A549 (cell line): ENCODE data around the gene SERTAD1. TPM values are rescaled to one million over a fixed set of nuclear protein-coding genes. Genes with fewer than 3 reads are reported as not detected.

Experiments
- ATAC-seq, 2 experiments: fragments of 200-7000 bp in 1 of 2; fragments of >200 bp in 1 of 2; cut with Nextera tagmentation in 1 of 2; cut with Tn5 transposase in 1 of 2; 3 replicates each; pipeline versions ENCODE4 v1.8.0 to v1.9.1; 2018 to 2020; ENCODE audit warnings: mild to moderate bottlenecking in 1 of 2, moderate library complexity in 1 of 2
- CTCF ChIA-PET: fragments of 300-600 bp; sonication (Branson Sonifier 250); formaldehyde crosslinking; extraction: SDS; loops from one replicate; lab custom pipeline; 2021; ENCODE audit warnings: antibody characterized with exemption, inconsistent platforms; lab: Yijun Ruan, JAX
- POLR2A ChIA-PET: fragments of 350-600 bp; formaldehyde crosslinking; extraction: SDS; loops from one replicate; lab custom pipeline; 2021; ENCODE audit warnings: antibody characterized with exemption, inconsistent platforms; lab: Yijun Ruan, JAX
- DNase-seq, 2 experiments: peaks; one replicate each; pipeline versions ENCODE4 v3.0.0 to v3.0.0-alpha.2; 2011 to 2016; ENCODE audit warnings: low read depth in 1 of 2, low spot score in 1 of 2
- FAIRE-seq: peaks from 2 replicates; lab custom pipeline; 2011; peaks lifted over from hg19 to GRCh38; lab: Jason Lieb, UNC
- H3K27ac ChIP-seq, 2 experiments: fragments of >200 bp; sonication (Bioruptor Twin); formaldehyde crosslinking; 3 replicates each; pipeline ENCODE4 v1.5.1; 2016 to 2017
- H3K4me1 ChIP-seq: fragments of >200 bp; sonication (Bioruptor Twin); formaldehyde crosslinking; 3 replicates; pipeline ENCODE4 v1.6.1; 2016
- H3K4me2 ChIP-seq: fragments of >200 bp; sonication (Bioruptor Twin); formaldehyde crosslinking; 3 replicates; pipeline ENCODE4 v1.6.1; 2016
- H3K4me3 ChIP-seq: fragments of >200 bp; sonication (Bioruptor Twin); formaldehyde crosslinking; 3 replicates; pipeline ENCODE4 v1.5.1; 2016
- H3K9me3 ChIP-seq: fragments of >200 bp; sonication (Bioruptor Twin); formaldehyde crosslinking; 3 replicates; pipeline ENCODE4 v1.6.1; 2016
- BHLHE40 ChIP-seq: IDR thresholded peaks from 2 replicates; pipeline ENCODE4 v1.6.1; 2012; ENCODE audit warnings: low read depth, low read length, inconsistent platforms
- CBX2 ChIP-seq: fragments of 200-600 bp; sonication (generic); IDR thresholded peaks from 2 replicates; pipeline ENCODE4 v1.6.1; 2016; ENCODE audit warnings: low read depth, mild to moderate bottlenecking, borderline replicate concordance
- CBX8 ChIP-seq: fragments of 200-600 bp; sonication (generic); IDR thresholded peaks from 2 replicates; pipeline ENCODE4 v1.6.1; 2016
- CHD2 ChIP-seq: fragments of 150-350 bp; IDR thresholded peaks from 2 replicates; pipeline ENCODE4 v1.6.1; 2014; ENCODE audit warnings: low read length; ENCODE audit not compliant: partially characterized antibody
- FOXS1 ChIP-seq: fragments of 250-450 bp; sonication (Bioruptor Pico); IDR thresholded peaks from 2 replicates; pipeline ENCODE4 v1.5.0; 2020; ENCODE audit warnings: mild to moderate bottlenecking, moderate library complexity
- HDAC2 ChIP-seq: fragments of 200-600 bp; sonication (generic); IDR thresholded peaks from 2 replicates; pipeline ENCODE4 v1.6.1; 2016
- HES2 ChIP-seq: fragments of >200 bp; sonication (Bioruptor Twin); formaldehyde crosslinking; IDR thresholded peaks from 2 replicates; pipeline ENCODE4 v1.6.1; 2016
- HOXB13 ChIP-seq: fragments of 250-450 bp; sonication (Bioruptor Pico); IDR thresholded peaks from 2 replicates; pipeline ENCODE4 v1.5.0; 2020; ENCODE audit warnings: low read depth, mild to moderate bottlenecking, moderate library complexity
- JUN ChIP-seq, 2 experiments: fragments of >200 bp; sonication (Bioruptor Twin); formaldehyde crosslinking; IDR thresholded peaks; 2 replicates in 1 of 2; 3 replicates in 1 of 2; pipeline ENCODE4 v1.6.1; 2016 to 2017
- KDM5A ChIP-seq: fragments of 200-600 bp; sonication (generic); IDR thresholded peaks from 2 replicates; pipeline ENCODE4 v1.6.1; 2016; ENCODE audit warnings: antibody characterized with exemption, mild to moderate bottlenecking
- MAFK ChIP-seq: fragments of 450-650 bp; IDR thresholded peaks from 2 replicates; pipeline ENCODE4 v1.6.1; 2014; ENCODE audit not compliant: partially characterized antibody
- MAX ChIP-seq: IDR thresholded peaks from 2 replicates; pipeline ENCODE4 v1.6.1; 2012
- MAZ ChIP-seq: fragments of 150-350 bp; IDR thresholded peaks from 2 replicates; pipeline ENCODE4 v1.6.1; 2014; ENCODE audit warnings: antibody characterized with exemption, low read depth, low read length, borderline replicate concordance
- MYC ChIP-seq: IDR thresholded peaks from 2 replicates; pipeline ENCODE4 v1.6.1; 2012; ENCODE audit warnings: mild to moderate bottlenecking, inconsistent platforms, low read length, improper control_type of control experiment, borderline replicate concordance
- NFE2L2 ChIP-seq: fragments of 150-350 bp; conservative IDR thresholded peaks from 2 replicates; pipeline ENCODE4 v1.6.1; 2014; ENCODE audit warnings: low read length
- NR3C1 ChIP-seq: fragments of >200 bp; sonication (Bioruptor Twin); formaldehyde crosslinking; IDR thresholded peaks from 3 replicates; pipeline ENCODE4 v1.6.1; 2017
- POLR2AphosphoS2 ChIP-seq: conservative IDR thresholded peaks from 2 replicates; pipeline ENCODE4 v1.6.1; 2012; ENCODE audit warnings: low read length, improper control_type of control experiment, inconsistent platforms
- RAD21 ChIP-seq, 2 experiments: fragments of >200 bp in 1 of 2; sonication (Bioruptor Twin) in 1 of 2; formaldehyde crosslinking in 1 of 2; IDR thresholded peaks in 1 of 2; conservative IDR thresholded peaks in 1 of 2; 2 replicates in 1 of 2; 3 replicates in 1 of 2; pipeline ENCODE4 v1.6.1; 2012 to 2018; ENCODE audit warnings: inconsistent platforms in 1 of 2
- RARB ChIP-seq: fragments of 250-450 bp; sonication (Bioruptor Pico); IDR thresholded peaks from 2 replicates; pipeline ENCODE4 v1.8.0; 2021; ENCODE audit warnings: mild to moderate bottlenecking, moderate library complexity
- SREBF2 ChIP-seq: fragments of 450-650 bp; IDR thresholded peaks from 2 replicates; pipeline ENCODE4 v1.6.1; 2014; ENCODE audit warnings: mild to moderate bottlenecking, moderate library complexity
- ZC3H11A ChIP-seq: fragments of 450-650 bp; IDR thresholded peaks from 2 replicates; pipeline ENCODE4 v1.6.1; 2014; ENCODE audit warnings: antibody characterized with exemption, mild to moderate bottlenecking
- ZNF302 ChIP-seq: fragments of 250-450 bp; sonication (Bioruptor Pico); IDR thresholded peaks from 2 replicates; pipeline ENCODE4 v1.9.0; 2021; ENCODE audit warnings: inconsistent platforms, mild to moderate bottlenecking, moderate library complexity
- WGBS: methylation state at CpG from one replicate; pipeline ENCODE4 v1.1.6; 2017; ENCODE audit errors: missing lambda C conversion rate; 5-methylcytosine and 5-hydroxymethylcytosine counted together
- polyA plus RNA-seq, 4 experiments: library from polyadenylated mRNA; depleted of rRNA in 3 of 4; stranded (reverse); fragments of >200 nt; fragmentation: RNase III in 1 of 4; extraction: RNeasy Plus Mini Kit Qiagen cat#74134 plus additional on column Dnase treatment in 1 of 4; gene quantifications; 2 replicates in 3 of 4; 3 replicates in 1 of 4; pipeline ENCODE4 v1.2.3, GENCODE V29; 2011 to 2017
- TF ChIP-seq, protein P1 (sequence below): fragments of 150-350 bp; IDR thresholded peaks from 2 replicates; pipeline ENCODE4 v1.6.1; 2014; ENCODE audit warnings: low read depth, mild to moderate bottlenecking, low read length
- TF ChIP-seq, protein P2 (sequence below): fragments of >200 bp; sonication (Bioruptor Twin); formaldehyde crosslinking; IDR thresholded peaks from 3 replicates; pipeline ENCODE4 v1.6.1; 2016
- TF ChIP-seq, protein P3 (sequence below): fragments of 250-450 bp; sonication (Bioruptor Pico); IDR thresholded peaks from 2 replicates; pipeline ENCODE4 v1.5.0; 2021; ENCODE audit warnings: mild to moderate bottlenecking, moderate library complexity, borderline replicate concordance

Gene SERTAD1
- polyA plus RNA-seq, 2 of the 4 experiments (the other 2 are of a cell fraction) = 10.7 to 13.6 TPM

DNA sequence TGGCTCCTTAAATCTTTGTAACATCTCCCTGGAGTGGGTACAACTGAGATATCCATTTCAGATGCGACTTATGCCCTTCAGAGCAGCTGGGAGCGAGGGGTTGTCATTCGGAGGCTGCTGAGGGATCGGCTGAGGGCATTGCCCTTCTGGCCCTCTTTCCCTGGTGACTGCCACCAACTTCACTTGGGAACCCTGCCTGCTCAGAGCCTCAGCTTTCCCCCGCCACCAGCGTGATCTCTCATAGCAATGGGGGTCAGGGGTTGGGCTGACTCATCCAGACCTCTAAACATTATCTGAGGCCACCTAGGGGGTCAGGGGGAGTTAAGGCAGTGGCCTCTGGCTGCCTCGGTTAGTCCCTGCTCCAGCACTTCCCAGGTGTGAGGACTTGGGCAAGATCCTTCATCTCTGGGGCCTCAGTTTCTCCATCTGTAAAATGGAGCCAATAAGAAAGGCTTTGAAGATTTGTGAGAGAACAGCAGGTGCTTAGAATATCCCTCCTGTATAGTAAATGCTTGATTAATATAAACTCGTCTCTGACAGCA is 13.8 kb downstream of the SERTAD1 start:
- DNase-seq (no peak), ATAC-seq (no peak), FAIRE-seq (peak; percentile 28)
- Histone ChIP-seq H3K27ac (peak overlapping the region in 1 of 2 experiments; percentile 52; a peak in 3 of 6 replicates), H3K4me2 (no peak overlapping the region), H3K4me1 (peaks cover 17% of the 10 kb centered on the region), H3K4me3 (no peak overlapping the region), H3K9me3 (no peaks in the 10 kb centered on the region)
- ChIA-PET CTCF (interaction anchor here (0.7 to 26.4 kb wide), 9 partner anchors 4 to 273 kb away, joined by 3 to 950 read pairs (median 11); partner anchors contain the start of genes BLVRB, PRX, SERTAD1 and SERTAD3), POLR2A (interaction anchor here (1.9 to 6.2 kb wide), 3 partner anchors 9 to 14 kb away, joined by 10 to 47 read pairs (median 12); partner anchors contain the start of gene SERTAD1)
- TF ChIP-seq KDM5A (no peak), JUN (IDR thresholded peaks at IDR 0.05) (peak in 1 of 2 experiments; percentile 9; a peak in 1 of 5 replicates)
- 63% methylated on average over 8 of the region's 8 CpGs for WGBS

- 64% methylated on average over 16 of the region's 16 CpGs for whole genome bisulfite sequencing
- POLR2A ChIA-PET = interaction anchor here (1.2 to 2.8 kb wide), 3 partner anchors 10 to 15 kb away, joined by 4 to 12 read pairs (median 7); partner anchors contain the start of gene SERTAD1
- Histone ChIP-seq H3K4me1 (peaks cover 12% of the 10 kb centered on the region; the same call in 1 of the 3 replicates), H3K4me3 (no peak overlapping the region), H3K27ac (peak overlapping the region in 1 of 2 experiments; percentile 52; a peak in 3 of 6 replicates), H3K4me2 (no peak overlapping the region), H3K9me3 (no peaks in the 10 kb centered on the region)
- FAIRE-seq = no peak
- no peak for TF ChIP-seq MYC
- TF ChIP-seq ZNF302 (CRISPR knock-in tag) = no peak
- TF ChIP-seq ZC3H11A = no peak
- TF ChIP-seq HDAC2 = no peak
- TF ChIP-seq BHLHE40 = no peak
- no peak for TF ChIP-seq CBX8
- no peak for TF ChIP-seq HES2
- no peak for TF ChIP-seq NR3C1
- TF ChIP-seq CBX2 = no peak
- TF ChIP-seq, protein P1, sequence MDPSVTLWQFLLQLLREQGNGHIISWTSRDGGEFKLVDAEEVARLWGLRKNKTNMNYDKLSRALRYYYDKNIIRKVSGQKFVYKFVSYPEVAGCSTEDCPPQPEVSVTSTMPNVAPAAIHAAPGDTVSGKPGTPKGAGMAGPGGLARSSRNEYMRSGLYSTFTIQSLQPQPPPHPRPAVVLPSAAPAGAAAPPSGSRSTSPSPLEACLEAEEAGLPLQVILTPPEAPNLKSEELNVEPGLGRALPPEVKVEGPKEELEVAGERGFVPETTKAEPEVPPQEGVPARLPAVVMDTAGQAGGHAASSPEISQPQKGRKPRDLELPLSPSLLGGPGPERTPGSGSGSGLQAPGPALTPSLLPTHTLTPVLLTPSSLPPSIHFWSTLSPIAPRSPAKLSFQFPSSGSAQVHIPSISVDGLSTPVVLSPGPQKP = no peak
- TF ChIP-seq MAX = no peak
- no peak for TF ChIP-seq NFE2L2
- DNase-seq = no peak
- CTCF ChIA-PET = interaction anchor here (0.7 to 26.4 kb wide), 10 partner anchors 7 to 272 kb away, joined by 3 to 950 read pairs (median 6); partner anchors contain the start of genes BLVRB, PRX, SERTAD1 and SERTAD3
- peak; percentile 19 to 31; a peak in 5 of 6 replicates for ATAC-seq
Measured at GRCh38 chr19:40411125-40411842, 14.5 kb downstream of the SERTAD1 start.

DNA sequence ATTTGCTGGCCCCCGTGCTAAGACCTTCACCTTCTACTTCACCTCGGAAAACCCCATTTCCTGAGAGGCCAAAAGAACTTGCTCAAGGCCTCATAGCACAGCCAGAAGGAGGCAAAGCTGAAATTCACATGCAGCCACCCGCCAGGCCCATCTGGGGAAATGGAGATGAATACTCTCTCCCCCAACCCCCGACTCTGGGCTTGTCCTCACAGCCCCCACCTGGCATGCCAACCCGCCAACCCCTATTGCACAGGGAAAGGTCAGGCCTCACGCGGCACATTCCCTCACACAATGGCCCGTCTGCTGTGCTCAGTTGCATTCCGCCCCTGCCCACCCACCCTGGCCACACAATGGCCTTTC is 15.8 kb downstream of the SERTAD1 start:
- 77% methylated on average over 9 of the region's 9 CpGs for WGBS
- POLR2A ChIA-PET = interaction anchor here (1.8 to 2.8 kb wide), 2 partner anchors 11 to 16 kb away, joined by 7 to 12 read pairs; partner anchors contain the start of gene SERTAD1
- H3K4me2 ChIP-seq = no peak overlapping the region
- peaks cover 12% of the 10 kb centered on the region; the same call in 1 of the 3 replicates for H3K4me1 ChIP-seq
- no peak for DNase-seq
- no peak for ATAC-seq
- TF ChIP-seq FOXS1 (CRISPR knock-in tag) (no peak), HOXB13 (CRISPR knock-in tag) (no peak), MAFK (no peak), RARB (CRISPR knock-in tag) (no peak), RAD21 (conservative IDR thresholded peaks at IDR 0.05 in 1 of 2, IDR thresholded peaks at IDR 0.05 in 1 of 2) (no peak), HDAC2 (no peak), CHD2 (no peak), MAZ (no peak), POLR2AphosphoS2 (no peak), HES2 (no peak), MYC (no peak), SREBF2 (no peak)
- TF ChIP-seq, protein P2, sequence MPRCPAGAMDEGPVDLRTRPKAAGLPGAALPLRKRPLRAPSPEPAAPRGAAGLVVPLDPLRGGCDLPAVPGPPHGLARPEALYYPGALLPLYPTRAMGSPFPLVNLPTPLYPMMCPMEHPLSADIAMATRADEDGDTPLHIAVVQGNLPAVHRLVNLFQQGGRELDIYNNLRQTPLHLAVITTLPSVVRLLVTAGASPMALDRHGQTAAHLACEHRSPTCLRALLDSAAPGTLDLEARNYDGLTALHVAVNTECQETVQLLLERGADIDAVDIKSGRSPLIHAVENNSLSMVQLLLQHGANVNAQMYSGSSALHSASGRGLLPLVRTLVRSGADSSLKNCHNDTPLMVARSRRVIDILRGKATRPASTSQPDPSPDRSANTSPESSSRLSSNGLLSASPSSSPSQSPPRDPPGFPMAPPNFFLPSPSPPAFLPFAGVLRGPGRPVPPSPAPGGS = no peak
- TF ChIP-seq, protein P3, sequence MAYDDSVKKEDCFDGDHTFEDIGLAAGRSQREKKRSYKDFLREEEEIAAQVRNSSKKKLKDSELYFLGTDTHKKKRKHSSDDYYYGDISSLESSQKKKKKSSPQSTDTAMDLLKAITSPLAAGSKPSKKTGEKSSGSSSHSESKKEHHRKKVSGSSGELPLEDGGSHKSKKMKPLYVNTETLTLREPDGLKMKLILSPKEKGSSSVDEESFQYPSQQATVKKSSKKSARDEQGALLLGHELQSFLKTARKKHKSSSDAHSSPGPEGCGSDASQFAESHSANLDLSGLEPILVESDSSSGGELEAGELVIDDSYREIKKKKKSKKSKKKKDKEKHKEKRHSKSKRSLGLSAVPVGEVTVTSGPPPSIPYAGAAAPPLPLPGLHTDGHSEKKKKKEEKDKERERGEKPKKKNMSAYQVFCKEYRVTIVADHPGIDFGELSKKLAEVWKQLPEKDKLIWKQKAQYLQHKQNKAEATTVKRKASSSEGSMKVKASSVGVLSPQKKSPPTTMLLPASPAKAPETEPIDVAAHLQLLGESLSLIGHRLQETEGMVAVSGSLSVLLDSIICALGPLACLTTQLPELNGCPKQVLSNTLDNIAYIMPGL = no peak
- H3K27ac ChIP-seq = no peak overlapping the region
- no peaks in the 10 kb centered on the region for H3K9me3 ChIP-seq
- no peak for FAIRE-seq
- CTCF ChIA-PET = interaction anchor here (1.2 to 26.4 kb wide), 4 partner anchors 8 to 120 kb away, joined by 3 to 950 read pairs (median 126); partner anchors contain the start of genes BLVRB, PRX, SERTAD1 and SERTAD3
- H3K4me3 ChIP-seq = no peak overlapping the region
